GM19043 (cell line): Measurements from ENCODE around the gene CPA2.

ENCODE experiments used
- ATAC-seq: cut with Tn5 transposase; IDR thresholded peaks from one replicate; pipeline ENCODE4 v1.9.1; 2021; ENCODE audit warnings: low read depth; ENCODE audit not compliant: unreplicated experiment

Gene CPA2

GRCh38 chr7:130278860-130279259, 12.2 kb downstream of the CPA2 start:
- no peak for ATAC-seq

DNA sequence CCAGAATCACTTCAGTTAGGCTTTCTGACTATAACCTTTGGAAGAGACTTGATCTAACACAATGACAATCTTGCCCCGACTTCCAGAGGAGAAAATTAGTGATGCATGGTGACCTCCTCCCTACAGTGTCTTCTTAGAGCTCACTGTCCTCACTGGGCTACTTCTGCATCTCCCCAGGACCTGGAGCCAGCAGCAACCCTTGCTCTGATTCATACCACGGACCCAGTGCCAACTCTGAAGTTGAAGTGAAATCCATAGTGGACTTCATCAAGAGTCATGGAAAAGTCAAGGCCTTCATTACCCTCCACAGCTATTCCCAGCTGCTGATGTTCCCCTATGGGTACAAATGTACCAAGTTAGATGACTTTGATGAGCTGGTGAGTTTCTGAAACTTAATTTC, 12.6 kb downstream of the CPA2 start:
- ATAC-seq: no peak

GRCh38 chr7:130279906-130280305, 13.2 kb downstream of the CPA2 start:
- no peak for ATAC-seq

DNA sequence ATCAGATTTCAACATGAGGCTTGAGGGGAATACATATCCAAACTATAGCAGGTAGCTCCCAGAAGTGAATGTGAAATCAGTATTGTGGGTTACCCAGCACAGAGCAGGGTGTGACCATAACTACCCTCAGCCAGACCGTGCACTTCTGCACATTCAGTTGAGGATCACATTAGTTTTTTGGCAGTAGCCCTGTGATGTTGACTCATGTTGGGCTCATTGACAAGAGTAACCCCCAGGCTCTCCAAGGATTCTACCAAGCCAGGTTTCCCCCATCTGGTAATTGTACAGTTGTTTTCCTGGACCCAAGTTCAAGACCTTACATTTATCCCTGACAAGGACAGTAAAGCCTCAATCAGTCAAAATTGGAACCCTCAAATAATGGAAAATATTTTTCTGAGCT, 14.6 kb downstream of the CPA2 start:
- ATAC-seq: no peak

- ATAC-seq: no peak
These were observed 20.2 kb downstream of the CPA2 start for GRCh38 chr7:130286881-130287280.

- ATAC-seq: no peak
These were observed 21.5 kb downstream of the CPA2 start for GRCh38 chr7:130288168-130288567.

- ATAC-seq: no peak
These were observed 22.2 kb downstream of the CPA2 start for GRCh38 chr7:130288829-130289228.

- no peak for ATAC-seq
These were observed 22.8 kb downstream of the CPA2 start for GRCh38 chr7:130289478-130289877.

- ATAC-seq: no peak
These were observed 24.1 kb downstream of the CPA2 start for GRCh38 chr7:130290745-130291144.

GRCh38 chr7:130292682-130293257, 26.1 kb downstream of the CPA2 start, which contains the start of gene CPA4:
Gene CPA4, plus strand, starts transcription at chr7:130293161. Its CDS starts 20 bp downstream, at chr7:130293181.
- ATAC-seq: no peak

GRCh38 chr7:130293521-130293920, 26.9 kb downstream of the CPA2 start:
- no peak for ATAC-seq

- no peak for ATAC-seq
These were observed 27.7 kb downstream of the CPA2 start for GRCh38 chr7:130294314-130294713.

GRCh38 chr7:130296221-130296951, 29.7 kb downstream of the CPA2 start:
- no peak for ATAC-seq

DNA sequence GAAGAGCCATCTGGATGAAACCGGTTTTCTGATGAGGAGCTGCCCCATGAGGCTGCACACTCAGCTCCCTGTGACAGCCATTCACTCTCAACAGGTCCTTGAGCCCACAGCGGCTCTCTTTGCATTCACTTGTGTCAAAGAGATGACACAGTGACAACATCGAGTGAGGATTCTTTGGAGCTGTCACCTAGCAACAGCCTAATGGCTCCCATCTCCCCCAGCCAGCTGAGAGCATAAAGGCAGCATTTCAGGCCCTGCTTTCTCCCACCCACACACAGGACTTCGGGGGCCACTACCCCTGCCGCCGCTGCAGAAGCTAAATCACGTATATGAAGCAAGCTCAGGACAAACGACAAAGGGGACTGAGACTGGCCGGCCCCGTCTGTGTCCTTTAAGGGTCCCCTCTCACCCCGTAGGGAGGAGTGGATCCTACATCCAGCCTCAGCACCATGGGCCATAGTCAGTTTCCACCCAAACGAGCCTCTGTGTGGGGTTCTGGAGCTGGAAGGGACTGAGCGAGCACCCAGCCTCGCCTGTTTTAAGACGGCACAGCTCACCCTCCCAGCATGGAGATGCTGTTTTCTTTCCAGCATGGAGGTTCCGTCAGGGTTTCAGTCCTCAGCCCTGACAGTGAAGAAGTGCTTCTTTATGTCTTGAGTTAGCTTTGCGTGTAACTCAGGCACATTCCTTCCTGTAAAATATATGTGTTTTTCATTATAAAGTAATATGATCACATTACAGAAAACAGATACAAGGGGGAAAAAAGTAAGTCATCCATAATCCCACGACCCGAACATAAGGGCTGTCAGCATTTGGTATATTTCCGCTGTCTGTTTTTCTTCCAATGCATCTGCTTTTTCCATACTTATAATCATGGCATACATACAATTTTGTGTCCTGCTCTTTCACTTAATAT, 31.2 kb downstream of the CPA2 start:
- no peak for ATAC-seq

- no peak for ATAC-seq
These were observed 32.1 kb downstream of the CPA2 start for GRCh38 chr7:130298544-130299326.

DNA sequence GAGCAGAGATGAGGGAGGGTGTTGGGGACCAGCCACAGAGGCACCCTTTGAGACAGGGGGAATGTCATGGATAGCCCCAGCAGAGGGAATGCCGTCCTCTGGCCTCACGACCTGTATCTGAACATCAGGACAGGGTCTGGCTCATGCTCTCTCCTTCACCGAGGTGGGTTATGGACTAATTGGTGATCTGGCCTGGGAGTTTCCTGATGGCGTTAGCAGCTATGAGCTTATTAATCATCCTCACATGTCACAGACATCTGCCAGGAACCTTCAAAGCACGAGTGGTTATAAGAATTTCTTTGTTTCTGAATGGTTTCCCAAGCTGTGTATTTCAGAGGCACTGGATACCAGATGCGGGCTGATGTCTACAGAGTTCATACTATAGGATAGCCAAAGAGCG, 33.2 kb downstream of the CPA2 start:
- no peak for ATAC-seq

DNA sequence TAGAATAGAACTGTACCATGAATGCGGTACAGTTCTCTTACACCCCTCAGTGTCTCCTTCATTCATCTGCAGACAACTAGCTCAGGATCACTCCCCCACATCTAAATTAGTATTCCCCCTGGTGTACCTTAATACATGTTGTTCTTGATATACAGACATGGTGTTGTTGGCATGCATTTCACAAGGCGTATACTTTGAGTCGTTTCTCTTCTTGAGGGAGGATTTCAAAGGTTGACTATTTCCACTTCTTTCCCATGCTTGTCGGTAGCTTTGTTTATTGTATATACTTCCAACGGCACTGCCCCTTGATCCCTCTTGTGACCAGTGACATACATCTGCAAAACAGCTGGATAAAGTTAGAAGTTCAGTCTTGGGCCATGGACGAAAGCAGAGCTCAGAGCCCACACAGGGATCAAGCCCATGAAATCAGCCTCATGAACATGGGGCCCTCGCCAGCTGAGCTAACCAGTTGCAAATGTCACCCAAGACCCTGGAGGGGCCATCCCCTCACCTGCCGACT, 34.9 kb downstream of the CPA2 start:
- ATAC-seq: no peak

GRCh38 chr7:130302649-130303048, 36.0 kb downstream of the CPA2 start:
- ATAC-seq: no peak

DNA sequence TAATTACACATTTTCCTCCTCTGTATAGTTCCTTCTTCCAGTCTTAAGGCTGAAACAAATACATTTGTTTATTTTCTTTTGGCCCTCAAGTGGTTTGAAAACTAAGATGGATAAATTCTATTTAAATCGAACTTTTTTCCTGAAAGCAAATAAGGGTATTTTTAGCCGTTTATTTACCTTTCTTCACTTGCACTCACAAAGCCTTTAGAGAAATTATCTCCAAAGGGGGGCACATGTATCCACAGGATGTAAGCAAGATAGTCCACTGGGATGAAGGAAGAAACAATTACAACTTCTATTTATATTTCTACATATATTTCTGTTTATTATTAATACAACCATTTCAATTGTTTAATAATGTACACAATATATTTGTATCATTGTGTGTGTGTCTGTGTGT, 36.5 kb downstream of the CPA2 start:
- no peak for ATAC-seq

DNA sequence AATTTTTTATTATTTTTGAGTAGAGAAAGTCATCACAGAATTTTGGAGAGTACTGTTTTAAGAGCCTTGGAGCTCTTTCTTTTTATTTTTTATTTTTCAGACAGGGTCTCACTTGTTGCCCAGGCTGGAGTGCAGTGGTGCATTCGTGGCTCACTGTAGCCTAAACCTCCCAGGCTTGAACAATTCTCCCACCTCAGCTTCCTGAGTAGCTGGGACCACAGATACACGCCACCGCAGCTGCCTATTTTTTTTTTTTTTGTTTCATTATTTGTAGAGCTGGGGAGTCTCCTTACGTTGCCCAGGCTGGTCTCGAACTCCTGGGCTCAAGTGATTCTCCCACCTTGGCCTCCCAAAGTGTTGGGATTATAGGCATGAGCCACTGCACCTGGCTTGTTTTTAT, 36.9 kb downstream of the CPA2 start:
- ATAC-seq: no peak
